ELF-1 (cell line): ENCODE measurements around the gene BCO2.
"Not testable (repeated sequence)": the region's sequence is repeated elsewhere in the genome, so short reads cannot be mapped to it uniquely, and the experiment has no call there.

Source experiments
- DNase-seq: peaks from one replicate; pipeline ENCODE4 v3.0.0-alpha.2; 2016; ENCODE audit warnings: low read depth, low spot score

Gene BCO2

GRCh38 chr11:112174789-112175598, at the start of gene BCO2:
Gene BCO2, plus strand, starts transcription at chr11:112175512. Its CDS starts 90 bp downstream, at chr11:112175602.
- DNase-seq: peak; percentile 81

GRCh38 chr11:112127056-112127455, 48.3 kb upstream of the BCO2 start:
- DNase-seq: no peak

- no peak for DNase-seq
Measured at GRCh38 chr11:112128483-112129121, 46.7 kb upstream of the BCO2 start.

- DNase-seq: no peak
Measured at GRCh38 chr11:112129656-112130055, 45.7 kb upstream of the BCO2 start.

- DNase-seq: peak; percentile 4
Measured at GRCh38 chr11:112132737-112133136, 42.6 kb upstream of the BCO2 start.

- no peak for DNase-seq
Measured at GRCh38 chr11:112134473-112134872, 40.8 kb upstream of the BCO2 start.

GRCh38 chr11:112143597-112143996, 31.7 kb upstream of the BCO2 start:
- DNase-seq: no peak

- no peak for DNase-seq
Measured at GRCh38 chr11:112150517-112150916, 24.8 kb upstream of the BCO2 start.

GRCh38 chr11:112156153-112156955, 19.0 kb upstream of the BCO2 start:
- no peak for DNase-seq

GRCh38 chr11:112156956-112157766, 18.2 kb upstream of the BCO2 start:
- no peak for DNase-seq

- no peak for DNase-seq
Measured at GRCh38 chr11:112159098-112160065, 15.9 kb upstream of the BCO2 start.

- no peak for DNase-seq
Measured at GRCh38 chr11:112160091-112160848, 15.0 kb upstream of the BCO2 start.

GRCh38 chr11:112161012-112161411, 14.3 kb upstream of the BCO2 start:
- no peak for DNase-seq

- DNase-seq: not testable (repeated sequence)
Measured at GRCh38 chr11:112162200-112162599, 13.1 kb upstream of the BCO2 start.

- no peak for DNase-seq
Measured at GRCh38 chr11:112162761-112163546, 12.4 kb upstream of the BCO2 start.

- DNase-seq: peak; percentile 62
Measured at GRCh38 chr11:112163875-112164685, 11.2 kb upstream of the BCO2 start, which contains the start of gene IL18. Gene IL18, minus strand, starts transcription at chr11:112164094. Its CDS starts 9,041 bp downstream, at chr11:112155053.

GRCh38 chr11:112165049-112165448, 10.3 kb upstream of the BCO2 start:
- DNase-seq: no peak

- no peak for DNase-seq
Measured at GRCh38 chr11:112166562-112166961, 8.8 kb upstream of the BCO2 start.
